Measurements from ENCODE around the gene PPP3R2.

- TF ChIP-seq, protein P1, sequence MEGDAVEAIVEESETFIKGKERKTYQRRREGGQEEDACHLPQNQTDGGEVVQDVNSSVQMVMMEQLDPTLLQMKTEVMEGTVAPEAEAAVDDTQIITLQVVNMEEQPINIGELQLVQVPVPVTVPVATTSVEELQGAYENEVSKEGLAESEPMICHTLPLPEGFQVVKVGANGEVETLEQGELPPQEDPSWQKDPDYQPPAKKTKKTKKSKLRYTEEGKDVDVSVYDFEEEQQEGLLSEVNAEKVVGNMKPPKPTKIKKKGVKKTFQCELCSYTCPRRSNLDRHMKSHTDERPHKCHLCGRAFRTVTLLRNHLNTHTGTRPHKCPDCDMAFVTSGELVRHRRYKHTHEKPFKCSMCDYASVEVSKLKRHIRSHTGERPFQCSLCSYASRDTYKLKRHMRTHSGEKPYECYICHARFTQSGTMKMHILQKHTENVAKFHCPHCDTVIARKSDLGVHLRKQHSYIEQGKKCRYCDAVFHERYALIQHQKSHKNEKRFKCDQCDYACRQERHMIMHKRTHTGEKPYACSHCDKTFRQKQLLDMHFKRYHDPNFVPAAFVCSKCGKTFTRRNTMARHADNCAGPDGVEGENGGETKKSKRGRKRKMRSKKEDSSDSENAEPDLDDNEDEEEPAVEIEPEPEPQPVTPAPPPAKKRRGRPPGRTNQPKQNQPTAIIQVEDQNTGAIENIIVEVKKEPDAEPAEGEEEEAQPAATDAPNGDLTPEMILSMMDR (IDR thresholded peaks at IDR 0.05): no peak
- TF ChIP-seq ZFX (IDR thresholded peaks at IDR 0.05; ENCODE audit: borderline replicate concordance): no peak
Measured at GRCh38 chr9:101618698-101619097, 23.9 kb upstream of the PPP3R2 start.
